HG03442 (cell line): ENCODE measurements around the gene KCNN2.
A peak's percentile ranks its signal among the peaks of the same experiment; 100 is the strongest.

Experiments used
- ATAC-seq: cut with Tn5 transposase; IDR thresholded peaks from one replicate; pipeline ENCODE4 v1.9.1; 2021; ENCODE audit warnings: mild to moderate bottlenecking, moderate library complexity; ENCODE audit not compliant: unreplicated experiment

The KCNN2 gene

DNA sequence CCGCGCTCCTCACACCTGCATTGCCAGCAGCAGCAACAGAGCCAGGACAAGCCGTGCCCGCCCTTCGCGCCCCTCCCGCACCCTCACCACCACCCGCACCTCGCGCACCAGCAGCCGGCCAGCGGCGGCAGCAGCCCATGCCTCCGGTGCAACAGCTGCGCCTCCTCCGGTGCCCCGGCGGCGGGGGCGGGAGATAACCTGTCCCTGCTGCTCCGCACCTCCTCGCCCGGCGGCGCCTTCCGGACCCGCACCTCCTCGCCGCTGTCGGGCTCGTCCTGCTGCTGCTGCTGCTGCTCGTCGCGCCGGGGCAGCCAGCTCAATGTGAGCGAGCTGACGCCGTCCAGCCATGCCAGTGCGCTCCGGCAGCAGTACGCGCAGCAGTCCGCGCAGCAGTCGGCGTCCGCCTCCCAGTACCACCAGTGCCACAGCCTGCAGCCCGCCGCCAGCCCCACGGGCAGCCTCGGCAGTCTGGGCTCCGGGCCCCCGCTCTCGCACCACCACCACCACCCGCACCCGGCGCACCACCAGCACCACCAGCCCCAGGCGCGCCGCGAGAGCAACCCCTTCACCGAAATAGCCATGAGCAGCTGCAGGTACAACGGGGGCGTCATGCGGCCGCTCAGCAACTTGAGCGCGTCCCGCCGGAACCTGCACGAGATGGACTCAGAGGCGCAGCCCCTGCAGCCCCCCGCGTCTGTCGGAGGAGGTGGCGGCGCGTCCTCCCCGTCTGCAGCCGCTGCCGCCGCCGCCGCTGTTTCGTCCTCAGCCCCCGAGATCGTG, 517 bp downstream of the KCNN2 start:
- ATAC-seq = peak; percentile 25

DNA sequence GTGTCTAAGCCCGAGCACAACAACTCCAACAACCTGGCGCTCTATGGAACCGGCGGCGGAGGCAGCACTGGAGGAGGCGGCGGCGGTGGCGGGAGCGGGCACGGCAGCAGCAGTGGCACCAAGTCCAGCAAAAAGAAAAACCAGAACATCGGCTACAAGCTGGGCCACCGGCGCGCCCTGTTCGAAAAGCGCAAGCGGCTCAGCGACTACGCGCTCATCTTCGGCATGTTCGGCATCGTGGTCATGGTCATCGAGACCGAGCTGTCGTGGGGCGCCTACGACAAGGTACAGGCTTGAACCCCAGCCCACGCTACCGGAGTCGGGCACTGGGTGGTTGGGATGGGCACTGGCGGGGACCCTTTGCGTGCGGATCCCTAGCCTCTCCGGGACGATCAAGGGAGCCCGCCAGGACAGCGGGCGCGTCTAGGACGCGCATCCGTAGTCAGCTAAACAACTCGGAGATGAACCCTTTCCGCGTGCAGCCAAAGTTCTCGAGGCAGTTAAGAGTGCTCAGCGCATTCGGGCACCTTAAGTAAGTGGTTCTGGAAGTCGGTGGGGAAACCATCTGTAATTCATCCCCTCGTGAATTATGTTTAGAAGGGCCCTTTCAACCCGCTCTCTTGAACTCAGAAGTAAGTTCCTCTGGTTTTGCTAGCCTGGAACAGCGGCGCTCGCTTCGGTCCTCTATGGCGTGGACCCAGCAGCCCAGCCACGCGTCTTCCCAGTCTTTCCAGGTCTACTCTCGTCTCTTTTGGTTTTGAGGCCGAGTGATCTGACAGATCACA, 1.3 kb downstream of the KCNN2 start:
- ATAC-seq = no peak

- no peak for ATAC-seq
These were observed 2.0 kb downstream of the KCNN2 start for GRCh38 chr5:114363837-114364236.

DNA sequence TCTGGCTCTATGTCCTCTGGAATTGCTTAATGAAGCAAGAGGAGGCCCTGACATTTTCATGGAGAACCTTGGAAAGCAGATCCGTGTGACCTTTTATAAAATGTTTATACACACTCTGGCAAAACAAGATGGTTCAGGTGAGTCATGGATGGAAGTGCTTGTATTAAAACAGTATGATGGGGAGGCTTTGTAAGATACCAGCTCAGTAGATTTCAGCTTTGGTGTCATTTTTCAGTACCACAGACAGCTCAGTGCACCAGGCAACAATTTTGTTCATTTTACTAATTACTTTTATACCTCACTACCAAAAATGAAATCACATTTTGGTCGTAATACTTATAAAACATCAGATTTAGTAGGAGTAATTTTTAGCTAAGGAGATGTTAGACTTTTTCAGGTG, 5.2 kb downstream of the KCNN2 start:
- ATAC-seq = no peak

- no peak for ATAC-seq
These were observed 8.0 kb downstream of the KCNN2 start for GRCh38 chr5:114369680-114370417.

GRCh38 chr5:114377050-114377844, 15.4 kb downstream of the KCNN2 start:
- no peak for ATAC-seq

DNA sequence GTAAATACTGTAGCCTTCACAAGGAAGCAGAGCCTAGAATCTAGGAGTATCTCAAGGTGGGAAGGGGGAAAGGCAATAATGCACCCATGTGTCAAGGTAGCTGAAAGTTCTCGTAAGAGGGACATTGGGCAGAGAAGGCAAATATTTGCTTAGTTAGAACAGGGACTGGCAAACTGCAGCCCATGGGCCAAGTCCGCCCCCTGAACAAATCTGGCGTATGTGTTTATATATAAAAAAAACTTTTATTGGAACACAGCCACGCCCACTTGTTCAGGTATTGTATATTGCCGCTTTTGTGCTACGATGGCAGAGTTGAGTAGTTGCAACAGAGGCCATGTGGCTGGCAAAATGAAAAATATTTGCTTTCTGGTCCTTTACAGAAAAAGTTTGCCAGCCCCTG, 16.1 kb downstream of the KCNN2 start:
- ATAC-seq = no peak

GRCh38 chr5:114380721-114381120, 18.9 kb downstream of the KCNN2 start:
- ATAC-seq = no peak

DNA sequence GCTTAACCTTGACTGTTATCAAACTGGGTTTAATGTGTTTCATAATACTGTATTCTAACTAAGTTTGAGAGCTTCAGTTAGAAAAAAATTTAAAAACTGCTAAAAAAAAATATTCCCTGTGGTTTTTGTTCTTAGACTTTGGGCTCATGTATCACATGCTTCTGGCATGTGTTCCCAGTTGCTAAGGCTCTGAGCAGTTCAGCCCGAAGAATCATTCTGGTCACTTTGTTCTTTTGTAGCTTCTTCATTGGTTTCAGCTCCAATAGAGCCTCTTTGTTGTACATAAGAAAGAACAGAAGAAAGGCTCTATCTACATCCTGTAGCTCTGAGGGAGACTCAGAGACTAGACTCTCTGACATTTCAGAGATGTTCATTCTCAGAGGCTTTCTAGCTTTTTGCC, 25.6 kb downstream of the KCNN2 start:
- no peak for ATAC-seq

GRCh38 chr5:114390431-114390830, 28.6 kb downstream of the KCNN2 start:
- ATAC-seq = no peak

DNA sequence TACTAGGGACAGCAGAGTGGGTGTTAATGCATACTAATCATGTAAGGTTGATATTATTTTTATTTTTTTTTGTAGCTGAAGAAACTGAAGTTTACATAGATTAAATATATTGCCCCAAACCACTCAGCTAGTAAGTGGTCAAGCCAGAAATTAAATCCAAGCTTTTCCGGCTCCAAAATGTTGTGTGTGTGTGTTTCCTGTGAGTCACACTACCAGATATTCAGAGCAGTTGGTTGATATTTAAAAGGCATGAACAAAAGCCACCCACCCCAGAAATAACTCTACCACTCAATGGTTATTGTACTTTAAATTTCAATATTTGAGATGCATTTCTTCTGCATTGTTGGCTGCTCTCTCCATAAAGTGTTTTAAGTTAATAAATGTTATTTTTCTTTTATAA, 29.5 kb downstream of the KCNN2 start:
- no peak for ATAC-seq

DNA sequence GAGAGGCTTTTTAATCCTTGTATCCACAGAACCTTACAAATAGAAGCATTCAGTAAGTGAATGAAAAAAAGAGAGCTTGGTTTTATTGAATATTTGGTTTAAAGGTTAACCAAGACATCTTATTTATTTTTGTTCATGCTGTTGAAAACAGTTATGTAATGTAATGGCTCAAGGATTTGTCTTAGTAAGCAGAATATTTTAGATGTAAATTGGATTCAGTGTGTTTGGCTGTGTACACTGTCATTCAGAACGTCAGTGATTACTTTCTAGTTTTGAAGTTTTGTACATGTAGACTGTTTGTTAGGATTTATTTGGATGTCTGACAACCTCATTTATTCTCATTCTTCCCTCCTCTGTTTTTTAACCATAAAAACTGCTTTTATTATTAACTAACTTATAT, 31.3 kb downstream of the KCNN2 start:
- ATAC-seq = no peak

- no peak for ATAC-seq
These were observed 40.3 kb downstream of the KCNN2 start for GRCh38 chr5:114402206-114402605.

DNA sequence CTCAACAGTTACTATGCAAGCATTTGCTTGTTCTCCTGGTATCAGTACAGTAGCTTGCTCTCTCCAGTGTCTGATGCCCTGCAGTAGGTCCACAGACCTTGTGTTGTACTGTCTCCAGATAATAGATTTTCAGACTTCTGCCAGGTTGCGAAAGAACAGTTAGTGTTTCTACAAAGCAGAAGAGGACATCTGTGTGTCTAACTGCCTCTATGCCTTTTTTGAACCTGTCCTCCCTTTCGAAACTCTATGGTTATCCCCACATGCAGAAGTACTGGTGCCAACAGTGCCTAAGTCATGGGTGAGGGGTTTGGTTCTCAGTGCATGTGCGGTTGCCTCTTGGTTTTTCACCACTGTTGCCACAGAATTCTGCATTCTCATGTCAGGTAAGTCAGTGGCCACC, 45.9 kb downstream of the KCNN2 start:
- ATAC-seq = no peak

- ATAC-seq = no peak
These were observed 47.0 kb downstream of the KCNN2 start for GRCh38 chr5:114408847-114409246.

- no peak for ATAC-seq
These were observed 49.6 kb downstream of the KCNN2 start for GRCh38 chr5:114411380-114411931.

GRCh38 chr5:114412510-114413171, 50.8 kb downstream of the KCNN2 start:
- peak; percentile 48 for ATAC-seq

- ATAC-seq = no peak
These were observed 53.9 kb downstream of the KCNN2 start for GRCh38 chr5:114415760-114416159.

DNA sequence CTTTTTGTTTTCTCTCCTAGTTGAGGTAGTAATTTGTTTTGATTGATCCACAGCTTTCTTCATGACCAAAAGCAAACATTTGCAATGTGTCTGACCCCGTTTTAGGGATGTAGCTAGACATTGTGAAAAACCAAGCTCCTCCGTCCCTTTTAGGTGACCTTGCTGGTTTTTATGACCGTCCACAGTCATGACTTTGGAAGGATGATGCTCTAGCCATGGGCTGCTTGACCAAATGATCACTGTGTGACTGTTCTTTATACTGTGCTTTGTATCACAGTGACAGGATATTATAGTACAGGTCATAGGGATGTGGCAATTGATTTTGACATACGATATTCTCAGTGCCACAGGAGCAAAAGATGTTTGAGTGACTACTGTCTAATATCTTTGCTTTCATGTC, 54.4 kb downstream of the KCNN2 start:
- ATAC-seq = no peak

DNA sequence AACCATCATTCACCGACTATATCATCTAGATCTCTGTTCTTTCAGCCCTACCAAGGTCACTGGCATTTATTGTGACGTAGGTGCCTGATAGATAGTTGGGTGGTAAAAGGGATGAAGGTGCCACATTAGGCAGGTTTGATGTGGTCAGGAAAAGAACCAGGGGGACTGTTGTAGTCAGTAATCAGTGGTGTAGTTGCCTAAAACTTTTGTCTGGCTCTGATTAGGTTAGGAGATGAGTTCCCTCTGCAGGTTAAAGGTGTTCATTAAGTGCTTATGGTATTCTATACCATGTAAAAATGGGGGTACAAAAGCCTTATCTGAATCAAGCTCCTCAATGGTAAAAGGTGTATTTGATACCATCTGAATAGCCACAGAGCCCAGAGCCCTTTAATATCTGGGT, 55.6 kb downstream of the KCNN2 start:
- no peak for ATAC-seq
